ENCODE measurements around the gene PKP2.

DNA sequence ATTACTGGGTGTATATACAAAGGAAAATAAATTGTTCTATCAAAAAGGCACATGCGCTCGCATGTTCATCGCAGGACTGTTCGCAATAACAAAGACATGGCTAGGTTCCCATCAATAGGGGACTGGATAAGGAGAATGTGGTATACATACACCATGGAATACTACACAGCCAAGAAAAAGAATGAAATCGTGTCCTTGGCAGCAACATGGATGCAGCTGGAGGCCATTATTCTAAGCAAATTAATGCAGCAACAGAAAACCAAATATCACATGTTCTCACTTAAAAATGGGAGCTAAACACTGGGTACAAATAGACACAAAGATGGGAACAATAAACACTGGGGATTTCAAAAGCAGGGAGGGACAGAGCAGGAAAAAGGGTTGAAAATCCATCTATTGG is 58.6 kb downstream of the PKP2 start:
- TF ChIP-seq, protein P1, sequence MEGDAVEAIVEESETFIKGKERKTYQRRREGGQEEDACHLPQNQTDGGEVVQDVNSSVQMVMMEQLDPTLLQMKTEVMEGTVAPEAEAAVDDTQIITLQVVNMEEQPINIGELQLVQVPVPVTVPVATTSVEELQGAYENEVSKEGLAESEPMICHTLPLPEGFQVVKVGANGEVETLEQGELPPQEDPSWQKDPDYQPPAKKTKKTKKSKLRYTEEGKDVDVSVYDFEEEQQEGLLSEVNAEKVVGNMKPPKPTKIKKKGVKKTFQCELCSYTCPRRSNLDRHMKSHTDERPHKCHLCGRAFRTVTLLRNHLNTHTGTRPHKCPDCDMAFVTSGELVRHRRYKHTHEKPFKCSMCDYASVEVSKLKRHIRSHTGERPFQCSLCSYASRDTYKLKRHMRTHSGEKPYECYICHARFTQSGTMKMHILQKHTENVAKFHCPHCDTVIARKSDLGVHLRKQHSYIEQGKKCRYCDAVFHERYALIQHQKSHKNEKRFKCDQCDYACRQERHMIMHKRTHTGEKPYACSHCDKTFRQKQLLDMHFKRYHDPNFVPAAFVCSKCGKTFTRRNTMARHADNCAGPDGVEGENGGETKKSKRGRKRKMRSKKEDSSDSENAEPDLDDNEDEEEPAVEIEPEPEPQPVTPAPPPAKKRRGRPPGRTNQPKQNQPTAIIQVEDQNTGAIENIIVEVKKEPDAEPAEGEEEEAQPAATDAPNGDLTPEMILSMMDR (IDR thresholded peaks at IDR 0.05) = no peak
- no peak for TF ChIP-seq POLR2A (IDR thresholded peaks at IDR 0.05)
